NCI-H2227 treated with DMSO at 0.1 percent for 48 hours (cell line): Measurements from ENCODE around the gene LRCOL1.

Experiments
- DNase-seq: peaks from one replicate; lab custom pipeline; 2025; lab: John Stamatoyannopoulos, UW

LRCOL1 gene

GRCh38 chr12:132635076-132635955 is 24.9 kb upstream of the LRCOL1 start:
- no peak for DNase-seq

DNA sequence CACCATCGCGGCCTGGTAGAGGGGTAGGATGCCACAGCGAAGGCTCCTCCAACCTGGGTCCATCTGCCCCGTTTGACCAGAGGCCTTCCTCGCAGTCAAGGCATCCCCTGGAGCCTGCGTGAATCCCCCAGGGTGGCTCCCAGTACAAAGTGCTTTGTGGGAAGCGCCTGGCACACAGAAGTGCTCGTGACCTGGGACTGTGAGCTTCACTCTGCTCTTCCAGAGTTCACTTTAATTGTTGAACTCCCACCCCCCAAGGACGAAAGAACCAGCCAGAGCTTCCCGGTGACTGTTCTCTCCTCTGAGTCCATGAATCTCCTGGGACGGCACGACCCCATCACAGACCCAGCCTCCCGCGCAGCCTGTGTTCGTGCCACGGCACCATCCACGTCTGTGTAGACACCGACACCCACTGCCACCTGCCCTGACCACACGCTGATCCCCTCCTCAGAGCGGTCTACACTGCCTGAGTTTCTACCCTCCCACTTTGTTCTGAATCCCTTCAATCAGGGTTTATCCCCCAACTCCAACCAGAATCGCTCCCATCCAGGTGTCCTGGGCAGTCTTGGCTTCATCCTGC is 24.1 kb upstream of the LRCOL1 start:
- no peak for DNase-seq

GRCh38 chr12:132633901-132634300 is 23.5 kb upstream of the LRCOL1 start:
- no peak for DNase-seq

DNA sequence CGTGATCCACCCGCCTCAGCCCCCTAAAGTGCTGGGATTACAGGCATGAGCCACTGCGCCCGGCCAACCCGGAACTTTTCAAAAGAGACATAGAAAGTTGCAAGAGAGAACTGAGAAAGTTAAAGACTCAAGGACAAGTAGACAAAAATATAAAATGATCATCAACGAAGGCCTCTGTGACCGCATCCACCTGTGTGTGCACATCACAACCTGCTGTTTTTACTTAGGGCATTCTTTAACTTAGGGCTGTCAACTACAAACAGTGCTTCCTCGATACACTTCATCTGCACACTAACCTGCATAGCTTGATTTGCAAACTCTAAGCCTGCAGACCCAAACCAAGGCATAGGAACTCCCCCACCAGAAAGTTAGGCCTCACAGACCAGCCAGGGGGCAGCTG is 23.0 kb upstream of the LRCOL1 start:
- DNase-seq = no peak

- no peak for DNase-seq
These were observed 22.3 kb upstream of the LRCOL1 start for GRCh38 chr12:132632521-132633228.

- no peak for DNase-seq
These were observed 21.3 kb upstream of the LRCOL1 start for GRCh38 chr12:132631666-132632065.

DNA sequence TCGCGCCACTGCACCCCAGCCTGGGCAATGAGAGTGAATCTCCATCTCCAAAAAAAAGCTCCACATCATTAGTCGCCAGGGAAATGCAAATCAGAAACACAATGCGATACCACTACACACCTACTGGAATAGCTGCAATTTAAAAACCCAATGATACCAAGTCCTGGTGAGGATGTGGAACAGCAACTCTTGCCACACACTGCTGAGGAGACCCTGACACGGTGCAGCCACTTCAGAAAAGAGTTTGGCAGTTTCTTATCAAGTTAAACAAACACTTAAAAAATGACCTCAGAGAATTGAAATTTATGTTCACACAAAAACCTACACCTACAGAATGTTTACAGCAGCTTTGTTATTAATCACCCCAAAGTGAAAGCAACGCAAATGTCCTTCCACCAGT is 20.3 kb upstream of the LRCOL1 start:
- no peak for DNase-seq

DNA sequence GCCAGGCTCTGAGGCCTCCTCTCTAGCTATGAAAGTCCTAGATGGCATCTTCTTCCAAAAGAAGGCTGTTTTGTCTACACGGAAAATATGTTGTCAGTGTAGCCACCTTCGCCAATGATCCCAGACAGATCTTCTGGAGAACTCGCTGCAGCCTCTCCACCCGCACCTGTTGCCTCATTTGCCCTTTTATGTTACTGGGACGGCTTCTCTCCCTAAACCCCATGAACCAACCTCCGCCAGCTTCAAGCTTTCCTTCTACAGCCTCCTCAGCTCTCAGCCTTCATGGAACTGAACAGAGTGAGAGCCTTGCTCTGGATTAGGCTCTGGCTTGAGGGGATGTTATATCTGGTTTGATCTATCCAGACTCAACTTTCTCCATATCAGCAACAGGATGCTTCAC is 18.9 kb upstream of the LRCOL1 start:
- no peak for DNase-seq

DNA sequence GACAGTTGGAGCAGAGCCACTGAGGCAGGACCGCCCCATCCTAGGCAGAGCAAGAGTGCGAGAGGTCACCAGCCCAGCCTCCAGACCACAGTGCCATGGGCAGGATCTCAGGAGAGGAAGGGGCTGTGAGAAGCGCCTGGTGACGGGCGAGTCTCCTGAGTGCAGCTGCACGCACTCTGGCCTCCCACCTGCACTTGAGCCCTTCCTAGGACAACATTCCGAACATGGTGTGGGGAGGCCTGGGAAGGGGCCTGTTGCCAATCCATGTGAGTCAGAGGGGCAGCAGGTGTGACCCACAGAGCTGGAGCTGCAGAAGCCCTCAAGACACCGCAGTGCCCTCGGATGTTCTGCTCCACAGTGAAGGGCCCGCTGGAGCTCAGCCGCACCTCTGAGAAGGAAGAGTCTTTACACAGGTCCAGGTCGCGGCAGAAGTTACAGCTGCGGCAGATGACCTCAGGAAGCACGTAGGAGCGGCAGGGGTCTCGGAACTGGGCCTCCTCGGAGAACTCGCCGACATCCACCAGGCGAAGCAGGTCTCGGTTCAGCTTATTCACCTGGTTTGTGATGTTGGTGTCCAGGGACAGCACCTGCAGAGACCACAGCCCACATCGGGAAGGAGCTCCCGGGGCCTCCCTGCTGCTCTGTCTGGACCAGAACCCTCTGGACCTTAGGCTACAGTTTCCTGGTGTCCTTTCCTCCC is 15.5 kb upstream of the LRCOL1 start:
- DNase-seq = no peak

DNA sequence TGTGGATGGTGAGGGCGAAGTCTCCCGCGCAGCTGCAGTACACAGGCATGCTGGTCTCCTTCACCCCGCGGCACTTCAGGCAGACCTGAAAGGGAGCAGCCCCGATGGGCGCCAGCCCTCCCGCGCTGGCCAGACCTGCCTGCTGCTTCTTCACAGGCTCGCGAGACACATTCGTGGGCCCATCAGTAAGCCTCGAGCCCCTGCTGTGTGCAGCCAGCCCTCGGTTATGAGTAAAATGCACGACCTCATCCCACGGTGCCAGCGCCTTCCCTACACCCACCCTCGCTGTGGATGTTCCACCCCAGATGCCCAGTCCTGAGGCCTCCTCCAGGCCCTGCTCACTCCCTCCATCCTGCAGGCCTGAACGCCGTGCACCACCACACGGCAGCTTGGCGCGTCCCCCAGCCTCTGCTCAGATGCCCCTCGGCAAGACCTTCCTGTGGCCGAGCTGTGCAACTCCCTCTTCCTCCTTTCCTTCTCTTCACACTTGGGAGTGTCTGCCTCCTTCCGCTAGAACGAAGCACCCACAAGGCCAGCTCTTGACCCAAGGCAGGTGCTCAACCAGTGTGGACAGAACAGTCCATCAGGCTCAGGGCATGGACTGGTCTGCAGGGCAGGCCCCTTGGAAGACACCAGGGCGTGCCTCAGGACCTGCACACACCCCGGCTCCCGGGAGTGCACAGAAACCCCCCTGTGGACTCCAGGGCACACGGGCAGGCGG is 14.7 kb upstream of the LRCOL1 start:
- no peak for DNase-seq

GRCh38 chr12:132624186-132624855 is 13.9 kb upstream of the LRCOL1 start:
- DNase-seq = no peak

GRCh38 chr12:132623072-132623869 is 12.9 kb upstream of the LRCOL1 start:
- no peak for DNase-seq

GRCh38 chr12:132622437-132623071 is 12.2 kb upstream of the LRCOL1 start:
- peak; percentile 8 for DNase-seq

DNA sequence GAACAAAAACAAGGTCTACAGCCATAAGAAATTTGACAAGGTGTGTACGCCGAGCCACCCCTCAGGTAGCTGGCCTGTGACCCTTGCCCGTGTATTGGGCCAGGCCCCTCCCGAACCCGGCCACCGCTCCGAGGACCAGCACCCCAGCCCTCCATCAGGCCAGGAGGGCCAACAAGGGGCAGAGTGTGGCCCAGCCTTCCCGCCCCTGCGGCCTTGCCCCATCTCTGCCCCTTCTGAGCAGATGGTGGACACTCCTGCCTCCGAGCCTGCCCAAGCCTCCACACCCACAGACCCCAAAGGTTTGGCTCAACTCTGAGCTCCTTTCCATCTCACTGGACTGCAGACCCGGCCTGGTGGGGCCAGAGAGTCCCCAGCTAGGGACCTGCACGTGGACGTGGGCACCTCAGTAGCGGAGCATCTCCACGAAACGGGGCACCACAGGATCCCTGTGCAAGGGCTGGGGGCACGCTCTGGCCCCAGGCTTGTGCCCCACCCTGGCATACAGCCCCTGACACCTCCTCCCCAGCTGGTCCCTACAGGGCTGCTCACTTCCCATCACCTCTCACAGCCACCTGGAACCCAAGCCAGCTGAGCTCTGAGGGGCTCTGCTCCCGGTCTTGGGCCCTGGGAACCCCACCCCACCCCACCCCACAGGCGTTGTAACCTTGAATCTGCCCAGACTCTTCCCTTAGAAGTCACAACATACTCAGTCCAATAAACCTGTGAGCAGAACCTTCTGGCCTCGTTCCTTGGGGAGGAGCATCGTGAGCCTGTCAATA is 11.5 kb upstream of the LRCOL1 start:
- no peak for DNase-seq

GRCh38 chr12:132620899-132621656 is 10.7 kb upstream of the LRCOL1 start:
- no peak for DNase-seq

DNA sequence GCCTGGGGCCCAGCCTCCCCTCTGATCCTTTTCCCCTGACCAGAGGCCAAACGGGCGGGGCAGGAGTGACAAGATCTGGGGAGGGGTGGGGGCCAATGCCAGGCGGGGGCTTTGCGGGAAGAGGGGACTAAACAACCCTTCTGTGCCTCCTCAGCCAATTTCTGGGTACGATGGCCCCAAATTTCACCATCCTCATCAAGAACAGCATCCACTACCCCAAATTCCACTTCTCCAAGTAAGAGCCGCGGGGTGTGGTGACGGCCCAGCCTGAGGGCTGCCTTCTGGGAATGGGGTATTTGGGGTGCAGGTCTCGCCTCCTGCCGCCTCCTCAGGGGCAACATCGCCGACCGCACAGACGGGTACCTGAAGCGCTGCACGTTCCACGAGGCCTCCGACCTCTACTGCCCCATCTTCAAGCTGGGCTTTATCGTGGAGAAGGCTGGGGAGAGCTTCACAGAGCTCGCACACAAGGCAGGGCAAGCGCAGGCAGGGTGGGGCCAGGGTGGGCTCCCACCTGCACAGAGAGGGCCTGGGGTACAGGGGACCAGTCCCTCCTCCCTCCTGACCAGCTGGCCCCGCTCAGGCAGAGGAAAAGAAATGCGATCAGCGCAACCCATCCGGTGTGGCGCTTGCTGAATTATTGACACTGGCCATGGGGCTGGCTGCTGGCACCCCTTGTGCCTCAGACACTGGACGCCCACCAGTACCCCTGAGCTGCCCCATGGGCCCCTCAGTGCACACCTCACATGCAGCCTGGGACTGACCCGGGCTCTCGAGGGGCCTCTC is 9.9 kb upstream of the LRCOL1 start:
- no peak for DNase-seq

DNA sequence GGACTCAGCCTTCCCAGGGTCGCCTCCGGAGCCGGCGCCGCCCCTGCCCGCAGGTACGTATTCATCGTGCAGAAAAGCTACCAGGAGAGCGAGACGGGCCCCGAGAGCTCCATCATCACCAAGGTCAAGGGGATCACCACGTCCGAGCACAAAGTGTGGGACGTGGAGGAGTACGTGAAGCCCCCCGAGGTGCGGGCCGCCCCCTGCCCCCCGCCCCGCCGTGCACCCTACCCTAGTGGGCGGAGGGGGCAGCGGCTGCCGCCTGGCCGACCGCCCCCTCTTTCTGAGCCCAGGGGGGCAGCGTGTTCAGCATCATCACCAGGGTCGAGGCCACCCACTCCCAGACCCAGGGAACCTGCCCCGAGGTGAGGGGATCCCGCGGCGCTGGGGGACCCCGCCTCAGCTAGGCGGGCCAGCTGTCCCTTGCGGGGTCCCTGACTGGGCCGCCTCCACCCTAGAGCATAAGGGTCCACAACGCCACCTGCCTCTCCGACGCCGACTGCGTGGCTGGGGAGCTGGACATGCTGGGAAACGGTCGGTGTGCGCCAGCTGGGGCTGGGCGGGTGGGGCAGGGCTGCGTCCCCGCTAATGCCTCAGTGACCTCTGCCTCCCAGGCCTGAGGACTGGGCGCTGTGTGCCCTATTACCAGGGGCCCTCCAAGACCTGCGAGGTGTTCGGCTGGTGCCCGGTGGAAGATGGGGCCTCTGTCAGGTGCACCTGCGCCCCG is 9.2 kb upstream of the LRCOL1 start:
- DNase-seq = no peak
